HG03342 (cell line): Measurements from ENCODE around the gene SH3RF3.

Source experiments
- ATAC-seq: cut with Tn5 transposase; IDR thresholded peaks from one replicate; pipeline ENCODE4 v1.9.1; 2021; ENCODE audit warnings: mild to moderate bottlenecking, moderate library complexity; ENCODE audit not compliant: unreplicated experiment

The SH3RF3 gene

DNA sequence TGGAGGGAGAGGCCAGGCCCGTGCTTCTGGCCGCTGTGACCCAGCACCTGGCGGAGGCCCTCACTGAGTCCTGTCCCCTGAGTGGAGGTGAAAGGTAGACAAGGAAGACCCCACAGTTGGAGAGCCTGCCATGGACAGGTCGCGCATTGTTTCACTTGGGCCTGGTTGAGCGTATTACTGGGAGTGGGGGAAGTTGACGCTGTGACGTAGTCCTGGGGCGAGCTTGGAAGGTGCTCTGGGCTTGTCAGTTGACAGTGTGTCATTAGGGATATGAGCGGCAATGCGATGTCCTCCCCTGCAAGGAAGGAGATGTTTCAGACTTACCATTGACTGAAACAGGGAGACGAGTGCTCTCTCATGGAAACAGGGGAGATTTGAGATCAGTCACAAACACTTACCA is 127.1 kb downstream of the SH3RF3 start:
- no peak for ATAC-seq

DNA sequence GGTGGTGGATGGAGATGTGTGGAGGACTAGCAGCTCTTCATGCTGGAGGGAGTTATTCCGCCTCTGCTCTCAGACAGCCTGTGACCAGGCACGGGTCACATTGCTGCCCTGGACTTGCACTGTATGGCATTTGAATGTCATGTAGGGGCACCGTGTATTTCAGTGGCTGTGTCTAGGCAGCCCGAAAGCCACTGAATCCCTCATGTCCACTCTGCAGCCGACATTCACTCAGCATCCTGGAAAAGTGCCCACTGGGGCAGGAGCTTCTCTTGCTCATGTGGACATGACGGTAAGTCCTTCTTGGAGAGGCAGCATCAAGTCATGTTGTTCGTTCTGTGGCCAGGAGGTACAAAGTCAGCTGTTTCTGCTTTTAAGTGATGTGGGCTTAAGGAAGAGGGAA is 127.9 kb downstream of the SH3RF3 start:
- ATAC-seq: no peak

DNA sequence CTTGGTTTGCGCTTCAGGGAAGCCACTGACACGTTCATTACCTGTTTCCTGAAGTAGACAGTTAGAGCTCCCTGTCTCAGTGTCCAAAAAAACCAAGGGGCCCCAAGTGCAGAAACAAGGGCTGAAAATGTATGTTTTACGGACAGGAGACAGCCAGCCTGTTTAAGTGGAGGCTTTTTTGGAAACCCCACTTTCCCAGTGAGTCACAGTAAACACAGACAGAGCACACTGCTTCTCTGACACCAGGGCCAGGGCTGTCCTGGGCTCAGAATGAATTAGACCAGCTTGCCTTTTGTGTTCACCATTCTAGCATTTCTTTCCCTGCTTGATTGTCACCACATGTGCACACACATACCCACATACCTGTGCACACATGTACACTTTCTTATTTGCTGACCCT is 128.6 kb downstream of the SH3RF3 start:
- no peak for ATAC-seq

DNA sequence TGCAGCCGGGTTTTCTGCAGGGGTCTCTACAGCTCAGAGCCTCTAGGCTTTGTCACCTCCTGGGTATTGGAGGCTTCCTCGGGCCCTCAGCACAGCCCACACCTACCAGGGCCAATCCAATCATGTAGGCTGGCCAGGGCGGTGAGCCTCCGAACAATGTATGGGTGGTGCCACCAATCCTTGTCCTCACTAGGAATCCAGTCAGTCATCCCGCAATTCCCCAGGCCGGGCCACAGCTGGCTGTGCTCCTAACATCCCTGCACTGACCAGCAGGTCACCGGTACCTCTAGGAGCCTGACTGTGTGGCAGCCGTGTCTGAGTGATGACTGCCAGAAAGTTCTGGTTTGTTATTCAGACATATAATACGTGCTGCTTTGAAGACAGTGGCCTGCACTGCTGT is 129.4 kb downstream of the SH3RF3 start:
- no peak for ATAC-seq

DNA sequence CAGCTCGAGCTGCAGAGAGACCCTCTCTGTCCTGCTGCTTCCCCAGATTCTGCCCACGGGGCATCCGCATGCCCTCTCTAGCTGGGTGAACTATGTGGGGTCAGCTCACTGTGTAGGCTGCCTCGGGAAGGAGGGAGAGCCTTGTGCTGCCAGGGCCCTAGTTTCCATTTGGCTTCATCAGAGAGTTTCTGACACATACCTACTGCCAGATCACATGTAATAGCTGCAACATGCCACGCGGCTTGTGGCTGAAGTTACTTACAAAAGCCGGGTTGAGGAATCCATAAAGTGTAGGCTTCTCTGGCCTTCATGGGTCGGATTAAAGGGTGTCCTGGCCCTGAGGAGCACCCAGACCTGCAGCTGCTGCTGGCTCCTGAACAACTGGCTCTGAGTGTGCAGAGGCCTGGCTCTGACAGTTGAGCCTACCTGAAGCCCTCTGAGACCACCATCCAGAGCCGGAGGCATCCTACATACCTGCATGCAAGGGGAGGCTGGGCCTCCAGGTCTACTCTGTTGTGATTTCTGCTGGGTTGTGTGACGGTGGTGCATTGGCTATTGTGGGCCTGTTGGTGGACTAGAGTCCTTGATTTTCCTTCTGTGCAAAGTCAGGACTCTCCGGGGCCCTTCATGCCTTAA is 130.0 kb downstream of the SH3RF3 start:
- ATAC-seq: no peak

DNA sequence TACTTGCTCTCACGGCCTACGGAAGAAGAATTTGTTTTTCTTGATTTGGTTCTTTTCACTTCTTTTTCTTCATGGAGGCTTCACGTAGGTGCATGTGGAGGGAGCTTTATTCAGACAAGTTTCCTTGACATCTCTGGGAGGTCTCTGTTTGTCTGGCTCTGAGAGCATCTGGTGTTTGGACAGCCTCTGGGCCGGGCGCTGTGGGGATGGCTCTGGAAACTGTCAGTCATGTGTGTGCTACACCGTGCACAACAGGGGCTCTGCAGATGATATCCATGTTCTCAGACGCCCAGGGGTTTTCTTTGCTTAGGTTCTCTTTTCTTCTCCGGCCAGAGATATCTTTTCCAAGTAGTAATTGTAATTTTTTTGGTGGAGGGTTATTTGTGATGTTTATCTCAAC is 130.7 kb downstream of the SH3RF3 start:
- no peak for ATAC-seq

DNA sequence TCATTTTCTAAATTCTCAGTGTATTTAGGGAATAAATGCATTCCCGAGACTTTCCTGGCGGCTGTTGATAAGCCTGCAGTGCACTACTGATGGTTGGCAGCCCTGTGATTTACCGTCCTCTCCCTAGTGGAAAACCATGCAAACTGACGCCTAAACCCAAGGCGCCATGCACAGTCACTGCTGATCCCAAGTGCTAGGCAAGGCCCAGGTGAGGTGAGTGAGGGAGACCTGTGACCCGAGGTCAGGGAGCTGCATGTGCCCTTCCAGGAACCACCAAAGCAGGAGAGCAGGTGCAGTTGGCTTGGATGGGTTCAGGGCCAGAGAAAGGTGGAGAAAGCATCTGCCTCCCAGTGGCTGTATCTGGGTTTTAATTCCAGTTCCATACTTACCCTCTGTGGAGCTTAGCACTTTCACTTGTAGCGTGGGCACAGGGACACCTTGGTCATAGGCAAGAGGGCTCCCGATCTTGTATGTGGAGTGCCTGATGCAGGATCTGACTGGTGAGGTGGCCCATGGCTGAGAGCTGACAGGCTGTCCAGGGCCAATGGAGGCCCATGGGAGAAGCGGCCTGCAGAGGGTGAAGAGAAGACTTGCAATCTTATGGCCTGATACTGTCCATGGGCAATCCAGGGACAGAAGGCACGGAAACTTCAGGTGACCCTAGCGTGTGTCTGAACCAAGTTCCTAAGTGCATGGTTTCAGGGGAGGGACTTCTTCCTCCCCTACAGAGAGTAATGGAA is 131.3 kb downstream of the SH3RF3 start:
- ATAC-seq: no peak

DNA sequence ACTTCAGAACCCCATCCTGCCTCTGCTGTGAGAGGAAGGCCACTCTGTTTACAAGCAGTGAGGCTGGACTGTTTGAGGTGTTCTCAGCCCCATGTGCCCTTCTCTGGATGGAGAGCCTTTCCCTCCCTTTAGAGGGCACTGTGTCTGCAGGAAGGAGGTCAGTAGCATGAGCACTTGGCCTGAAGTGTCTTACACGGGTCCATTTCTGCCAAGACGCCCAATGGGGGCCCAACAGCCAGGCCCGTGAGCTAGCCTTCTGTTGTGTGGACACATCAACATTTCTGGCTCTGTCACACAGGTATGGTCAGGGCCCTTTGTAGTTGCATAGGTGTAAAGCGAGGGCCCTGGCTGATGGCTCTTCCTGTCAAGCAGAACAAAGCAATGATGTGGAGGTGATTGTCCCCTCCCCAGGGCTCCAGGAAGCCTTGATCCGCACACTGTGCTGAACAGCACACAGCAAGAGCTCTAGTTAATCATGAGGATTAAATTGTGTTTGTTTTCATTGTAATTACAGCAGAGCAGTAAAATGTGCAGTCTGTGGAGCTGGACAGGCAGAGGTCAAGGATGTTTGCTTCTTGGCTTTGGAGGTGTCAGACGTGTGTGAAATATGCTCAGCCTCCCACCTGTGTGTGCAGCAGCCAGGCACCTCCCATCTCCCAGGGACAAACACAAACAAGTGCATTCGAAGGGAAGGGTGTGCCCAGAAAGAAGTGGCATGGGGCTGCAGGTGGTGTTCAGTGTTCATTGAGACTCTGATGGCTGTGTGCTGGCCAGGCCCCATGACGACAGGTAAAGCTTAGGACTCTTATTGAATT is 132.1 kb downstream of the SH3RF3 start:
- ATAC-seq: no peak

DNA sequence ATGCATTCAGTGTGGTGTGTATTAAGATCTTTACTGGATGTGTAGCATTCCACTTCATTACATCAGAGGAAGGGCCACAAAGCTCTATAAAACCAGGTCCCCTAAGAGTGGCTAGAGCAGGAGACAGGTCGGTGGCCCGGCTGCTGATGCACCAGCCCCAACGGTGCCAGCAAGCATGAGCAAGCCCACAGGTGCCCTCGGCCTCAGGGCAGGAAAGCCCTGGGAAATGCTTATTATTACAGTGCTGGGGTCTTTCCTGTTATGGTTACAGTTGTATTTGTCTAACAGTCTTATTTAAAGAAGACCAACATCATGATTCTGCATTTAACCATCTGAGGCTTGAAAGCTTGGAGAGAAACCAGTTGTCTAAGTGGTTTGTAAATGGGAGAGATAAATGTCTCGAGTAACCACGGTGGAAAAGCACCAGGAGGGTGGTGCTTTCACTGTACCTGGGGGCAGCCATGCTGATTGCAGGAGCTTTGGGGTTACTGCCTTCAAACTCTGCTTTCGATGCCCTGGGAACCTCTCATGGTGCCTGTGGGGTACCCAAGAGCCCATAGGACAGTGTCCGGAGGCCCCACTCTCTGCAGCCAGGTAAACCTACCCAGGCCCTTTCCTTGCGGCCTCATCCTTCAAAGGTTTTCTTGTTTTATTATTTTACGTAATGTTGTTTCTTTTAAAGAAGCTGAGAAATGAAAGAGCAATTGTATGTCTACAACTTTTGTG is 133.1 kb downstream of the SH3RF3 start:
- no peak for ATAC-seq

DNA sequence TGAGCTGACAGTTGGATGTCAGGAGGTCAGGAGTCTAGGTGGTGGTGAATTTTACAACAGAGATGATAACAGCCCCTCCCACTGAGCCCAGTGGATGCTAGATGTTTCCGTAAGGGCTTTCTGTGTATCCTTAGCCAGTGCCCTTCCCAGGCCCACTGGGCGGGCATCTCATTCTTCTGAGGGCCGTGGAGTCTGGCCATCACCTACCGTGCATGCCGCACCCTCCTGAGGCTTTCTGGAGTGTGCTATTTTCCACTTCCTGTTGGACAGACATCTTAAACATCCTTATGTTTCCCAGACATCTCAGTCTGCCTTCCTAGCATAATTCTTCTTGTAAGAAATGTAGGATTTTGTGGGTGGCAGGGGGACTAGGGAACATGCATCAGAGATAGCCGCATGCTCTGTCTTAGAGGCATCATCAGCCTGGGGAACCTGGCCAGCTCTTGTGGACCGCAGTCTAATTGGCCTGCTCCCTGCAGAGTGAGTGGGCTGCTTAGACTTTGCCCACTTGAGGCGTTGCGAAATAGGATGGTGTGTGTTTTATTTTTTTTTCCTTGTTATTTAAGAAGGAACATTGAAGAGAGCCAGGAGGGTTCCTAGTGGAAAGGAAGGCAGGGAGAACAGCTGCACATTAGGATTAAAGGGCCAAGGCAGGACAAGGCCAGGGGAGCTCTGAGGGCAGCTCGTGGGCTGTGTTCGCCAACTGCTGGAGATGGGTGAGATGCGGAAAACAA is 135.8 kb downstream of the SH3RF3 start:
- no peak for ATAC-seq

DNA sequence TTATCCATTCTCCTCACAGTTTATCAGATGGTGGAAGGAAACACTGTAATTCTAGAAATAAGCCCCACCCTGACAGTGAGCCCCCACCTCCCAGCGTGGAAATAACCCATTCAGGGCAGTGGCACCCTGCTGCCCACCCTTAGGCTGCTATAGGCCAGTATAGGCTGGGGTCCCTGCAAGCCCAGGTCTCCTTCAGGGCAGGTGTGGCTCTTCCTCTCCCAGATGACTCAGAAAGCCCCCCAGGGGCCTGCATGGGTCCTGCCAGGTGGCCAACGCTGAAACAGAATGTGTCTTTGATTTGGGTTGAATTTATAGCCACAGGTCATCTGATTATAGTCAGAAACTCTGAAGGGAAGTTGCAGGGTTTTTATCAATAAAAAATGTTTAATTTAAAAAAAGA is 136.4 kb downstream of the SH3RF3 start:
- ATAC-seq: no peak

DNA sequence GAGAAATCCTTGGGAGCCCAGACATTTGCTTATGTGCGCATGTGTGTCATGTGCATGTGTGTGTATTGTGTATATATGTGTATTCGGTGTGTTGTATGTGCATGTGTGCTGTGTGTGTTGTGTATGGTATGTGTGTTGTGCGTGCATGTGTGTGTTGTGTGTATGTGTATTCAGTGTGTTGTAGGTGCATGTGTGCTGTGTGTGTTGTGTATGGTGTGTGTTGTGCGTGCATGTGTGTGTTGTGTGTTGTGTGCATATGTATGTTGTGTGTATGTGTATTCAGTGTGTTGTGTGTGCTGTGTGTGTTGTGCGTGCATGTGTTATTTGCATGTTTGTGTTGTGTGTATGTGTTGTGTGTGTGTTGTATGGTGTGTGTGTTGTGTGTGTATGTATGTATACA is 136.9 kb downstream of the SH3RF3 start:
- no peak for ATAC-seq

DNA sequence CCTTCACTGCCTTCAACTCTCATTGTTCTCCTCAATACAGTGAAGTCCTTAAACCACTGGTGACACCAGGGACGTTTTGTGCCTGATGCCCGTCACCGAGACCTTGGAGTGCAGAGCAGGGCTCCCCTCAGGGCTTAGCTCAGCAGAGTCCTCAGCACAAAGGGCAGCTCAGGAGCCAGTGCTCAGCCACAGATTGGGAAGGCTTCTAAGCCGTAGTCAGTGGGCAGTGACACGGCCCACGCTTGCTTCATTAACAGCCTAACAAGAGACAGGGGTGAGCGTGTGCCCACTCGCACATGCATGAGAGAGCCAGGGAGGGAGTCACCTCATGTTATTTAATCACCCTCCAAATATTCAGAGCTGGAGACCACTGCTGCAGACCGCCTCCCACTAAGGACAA is 137.5 kb downstream of the SH3RF3 start:
- ATAC-seq: no peak

DNA sequence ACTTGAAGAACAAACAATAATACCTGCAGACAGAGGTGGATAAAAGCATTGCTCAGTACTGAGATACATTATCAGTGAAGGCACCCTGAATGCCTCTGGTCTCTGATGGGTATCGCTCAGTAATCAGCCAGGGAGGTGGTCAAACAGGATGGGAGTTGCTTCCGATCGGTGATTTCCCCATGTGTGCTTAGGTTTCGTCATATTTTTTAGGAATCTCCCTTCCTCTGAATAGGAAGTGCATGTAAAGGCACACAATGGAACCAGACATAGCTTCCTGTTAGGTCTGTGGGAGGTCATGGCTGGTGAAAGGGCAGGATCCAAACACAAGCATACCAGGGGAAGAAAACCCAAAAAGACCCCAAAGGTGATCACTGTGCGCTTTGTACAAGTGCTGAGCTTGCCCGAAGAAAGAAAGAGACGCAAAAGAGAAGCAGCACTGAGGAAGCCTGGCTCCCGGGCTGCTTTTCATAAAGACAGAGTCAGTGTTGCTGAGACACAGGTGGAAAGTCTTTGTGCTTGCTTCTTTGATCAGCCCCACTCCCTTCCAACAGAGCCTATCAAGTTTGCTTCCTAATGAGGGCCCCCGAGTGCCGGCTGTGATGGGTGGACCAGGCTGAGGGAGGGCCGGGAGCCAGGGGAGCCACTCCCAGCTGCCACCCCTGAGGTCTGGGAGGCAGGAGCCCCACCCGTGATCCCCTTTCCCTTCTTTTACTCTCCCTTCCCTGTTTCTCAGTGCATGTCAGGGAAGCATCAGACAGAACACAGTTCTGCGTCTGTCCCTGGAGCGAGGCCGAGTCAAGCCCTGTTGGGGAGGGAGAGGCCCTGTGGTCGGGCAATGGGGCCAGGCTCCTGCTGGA is 138.2 kb downstream of the SH3RF3 start:
- no peak for ATAC-seq

DNA sequence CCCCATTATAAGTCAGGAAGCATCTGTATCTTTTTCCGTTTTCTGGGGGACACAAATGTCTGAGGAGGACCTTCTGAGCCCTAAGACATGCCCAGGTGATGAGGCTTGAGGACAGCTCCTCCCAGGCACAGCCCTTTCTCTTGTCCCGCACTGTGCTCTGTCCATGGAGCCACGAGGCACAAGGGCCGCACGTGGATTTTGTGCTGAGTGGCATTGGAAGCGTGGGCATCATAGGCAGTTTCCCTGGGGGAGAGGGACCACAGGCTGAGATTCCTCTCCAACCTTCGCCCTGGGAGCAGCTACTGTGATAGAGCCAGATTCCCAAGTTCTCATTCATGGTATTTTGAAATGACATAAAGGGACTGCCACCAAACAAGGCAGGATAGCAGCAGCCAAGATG is 139.9 kb downstream of the SH3RF3 start:
- no peak for ATAC-seq

DNA sequence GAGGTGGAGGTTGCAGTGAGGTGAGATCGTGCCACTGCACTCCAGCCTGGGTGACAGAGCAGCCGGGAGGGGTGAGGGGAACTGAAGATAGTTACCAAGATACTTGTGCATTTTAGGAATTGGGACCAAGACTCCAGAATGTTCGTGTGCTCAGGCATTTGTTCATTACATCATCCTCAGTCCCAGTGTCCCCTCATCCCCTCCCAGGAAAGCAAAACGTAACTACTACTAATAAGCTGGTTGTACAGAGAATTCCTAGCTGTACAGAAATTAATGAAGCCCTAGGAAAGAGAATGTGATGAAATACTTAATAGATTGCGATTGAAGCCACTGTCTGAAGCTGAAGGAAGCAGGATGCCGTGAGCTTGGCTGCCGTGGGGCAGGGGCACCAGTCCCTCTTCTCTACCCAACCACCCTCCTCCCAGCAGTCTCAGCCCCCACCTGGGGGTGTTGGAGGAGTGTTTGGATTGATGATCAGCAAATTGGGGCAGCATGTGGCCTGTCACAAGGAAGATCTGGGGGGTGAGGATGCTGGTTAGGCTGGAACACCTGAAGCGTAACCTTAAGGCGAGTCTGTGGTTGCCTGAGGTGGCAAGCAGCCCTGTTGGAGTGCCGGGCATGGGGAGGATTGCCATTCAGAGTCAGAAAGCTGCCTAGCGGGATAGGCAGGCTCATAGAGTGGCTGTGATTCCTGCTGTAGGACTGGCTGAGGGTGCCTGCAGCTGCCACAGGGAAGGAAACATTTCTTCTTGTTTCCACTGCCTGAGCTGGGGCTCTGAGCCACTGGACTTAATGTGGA is 140.9 kb downstream of the SH3RF3 start:
- ATAC-seq: no peak

DNA sequence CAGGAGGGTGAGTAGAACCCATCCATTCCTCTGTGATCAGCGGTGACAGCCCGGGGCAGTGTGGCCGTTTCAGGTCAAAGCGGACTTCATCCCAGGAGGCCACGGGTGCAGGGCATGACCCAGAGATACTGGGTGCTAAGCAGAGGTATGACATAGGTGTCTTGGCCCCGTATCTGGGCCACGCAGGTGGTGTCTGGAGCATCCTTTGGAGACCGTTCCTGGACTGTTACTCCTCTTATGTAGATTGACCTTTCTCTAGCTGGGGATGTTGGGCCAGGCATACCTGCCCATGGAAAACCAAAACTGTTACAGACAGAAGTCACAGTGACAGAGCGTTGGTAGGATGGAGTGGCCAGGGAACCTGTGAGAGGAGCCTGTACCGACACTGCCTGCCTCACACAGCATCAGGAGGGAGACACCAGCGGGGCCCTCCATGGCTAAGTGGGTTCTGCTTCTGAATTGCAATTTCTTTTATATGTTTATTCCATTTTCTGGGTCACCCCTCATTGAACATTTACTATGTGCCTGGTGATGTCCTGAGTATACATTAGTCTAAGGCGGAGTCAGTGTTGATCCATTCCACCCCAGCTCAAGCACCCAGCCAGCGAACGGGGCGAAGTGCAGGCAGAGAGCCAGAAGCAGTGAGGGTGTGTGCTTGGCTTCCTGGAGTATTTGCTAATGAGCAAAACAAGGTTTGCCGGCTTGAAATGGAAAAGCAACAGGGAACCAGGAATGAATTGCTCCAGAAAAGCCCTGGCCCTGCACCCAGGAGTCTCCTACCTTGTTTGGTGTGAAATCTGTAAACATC is 141.7 kb downstream of the SH3RF3 start:
- ATAC-seq: no peak

DNA sequence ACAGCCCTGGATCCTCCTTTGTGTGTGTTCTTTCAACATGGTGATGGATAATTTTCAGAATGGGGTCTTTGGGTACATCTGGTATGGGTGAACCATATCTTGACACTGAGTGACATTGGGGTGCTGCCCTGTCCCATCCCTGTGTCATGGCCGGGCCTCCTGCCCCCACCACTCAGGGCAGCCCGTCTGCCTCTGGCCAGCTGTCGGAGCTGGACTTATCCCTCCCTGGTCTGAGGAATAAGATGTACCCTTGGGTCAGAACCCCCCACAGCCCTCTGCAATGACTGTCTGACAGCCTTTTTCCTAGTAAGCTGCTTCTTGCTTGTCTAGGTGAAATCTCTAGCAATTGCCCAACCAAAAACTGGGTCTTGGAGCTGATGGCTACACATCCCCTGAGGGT is 142.9 kb downstream of the SH3RF3 start:
- ATAC-seq: no peak
